Fibroblast of lung (primary cell): ENCODE measurements around the gene POLR2A.

Experiments
- CTCF ChIP-seq, 2 donors: IDR thresholded peaks in 1 of 2; conservative IDR thresholded peaks in 1 of 2; 1 replicate in 1 of 2; 2 replicates in 1 of 2; pipeline ENCODE4 v1.5.1; 2011 to 2012; ENCODE audit warnings: low read length in 2 of 2, control low read depth in 1 of 2, inconsistent platforms in 1 of 2, low read depth in 1 of 2, mild to moderate bottlenecking in 1 of 2
- EZH2 ChIP-seq: IDR thresholded peaks from 2 replicates; pipeline ENCODE4 v1.5.1; 2012; ENCODE audit warnings: low read length, control low read depth, mild to moderate bottlenecking; ENCODE audit errors: missing control alignments

- no peak for TF ChIP-seq CTCF (conservative IDR thresholded peaks at IDR 0.05 in 1 of 2, IDR thresholded peaks at IDR 0.05 in 1 of 2; ENCODE audit: low read depth in 1 of 2, low read length in 2 of 2)
- no peak for TF ChIP-seq EZH2
Observed at GRCh38 chr17:7460850-7461660, 23.1 kb upstream of the POLR2A start.
